ENCODE data around the gene VHLL.

The VHLL gene

GRCh38 chr1:156268336-156268735, 30.8 kb downstream of the VHLL start:
- no peak for TF ChIP-seq CTCF (IDR thresholded peaks at IDR 0.05; ENCODE audit: insufficient read depth, low read length, missing control alignments)
- no peak overlapping the region for H3K4me3 ChIP-seq (ENCODE audit: low read depth, low read length)
- no peak for DNase-seq (ENCODE audit: low read depth, low spot score)
- POLR2A ChIA-PET = interaction anchor here (0.9 kb wide), 1 partner anchor 14 kb away, joined by 3 read pairs; the partner anchor contains the start of gene SMG5
- CTCF ChIA-PET = no interaction called here

GRCh38 chr1:156266051-156266450, 33.1 kb downstream of the VHLL start:
- ChIA-PET POLR2A (no interaction called here), CTCF (no interaction called here)
- no peak overlapping the region for H3K4me3 ChIP-seq (ENCODE audit: low read depth, low read length)
- TF ChIP-seq CTCF (IDR thresholded peaks at IDR 0.05; ENCODE audit: insufficient read depth, low read length, missing control alignments) = no peak
- DNase-seq (ENCODE audit: low read depth, low spot score) = no peak

GRCh38 chr1:156263288-156263655, 35.8 kb downstream of the VHLL start:
- ChIA-PET POLR2A (interaction anchor here (1.0 kb wide), 1 partner anchor 17 kb away, joined by 3 read pairs; no protein-coding TSS in a partner anchor), CTCF (interaction anchor here (1.0 to 2.9 kb wide), 7 partner anchors 8 to 173 kb away, joined by 3 to 9 read pairs (median 4); partner anchors contain the start of gene SMG5)
- DNase-seq (ENCODE audit: low read depth, low spot score) = no peak
- H3K4me3 ChIP-seq (ENCODE audit: low read depth, low read length) = no peak overlapping the region
- no peak for TF ChIP-seq CTCF (IDR thresholded peaks at IDR 0.05; ENCODE audit: insufficient read depth, low read length, missing control alignments)

GRCh38 chr1:156262461-156263287, 36.4 kb downstream of the VHLL start:
- no peak overlapping the region for H3K4me3 ChIP-seq (ENCODE audit: low read depth, low read length)
- peak; percentile 46 for DNase-seq (ENCODE audit: low read depth, low spot score)
- CTCF ChIA-PET = interaction anchor here (1.0 to 2.9 kb wide), 7 partner anchors 9 to 172 kb away, joined by 3 to 9 read pairs (median 6); no protein-coding TSS in a partner anchor
- TF ChIP-seq CTCF (IDR thresholded peaks at IDR 0.05; ENCODE audit: insufficient read depth, low read length, missing control alignments) = no peak
- POLR2A ChIA-PET = interaction anchor here (1.0 kb wide), 1 partner anchor 17 kb away, joined by 3 read pairs; no protein-coding TSS in a partner anchor

- CTCF ChIA-PET = interaction anchor here (1.0 to 2.9 kb wide), 5 partner anchors 11 to 171 kb away, joined by 3 to 9 read pairs (median 3); no protein-coding TSS in a partner anchor
- DNase-seq (ENCODE audit: low read depth, low spot score) = no peak
- H3K4me3 ChIP-seq (ENCODE audit: low read depth, low read length) = no peak overlapping the region
- POLR2A ChIA-PET = interaction anchor here (1.1 to 1.4 kb wide), 2 partner anchors 10 to 18 kb away, joined by 3 read pairs; no protein-coding TSS in a partner anchor
- no peak for TF ChIP-seq CTCF (IDR thresholded peaks at IDR 0.05; ENCODE audit: insufficient read depth, low read length, missing control alignments)
Observed at GRCh38 chr1:156260896-156261295, 38.2 kb downstream of the VHLL start.

- POLR2A ChIA-PET = interaction anchor here (1.4 kb wide), 1 partner anchor 9 kb away, joined by 3 read pairs; no protein-coding TSS in a partner anchor
- no peak overlapping the region for H3K4me3 ChIP-seq (ENCODE audit: low read depth, low read length)
- TF ChIP-seq CTCF (IDR thresholded peaks at IDR 0.05; ENCODE audit: insufficient read depth, low read length, missing control alignments) = no peak
- DNase-seq (ENCODE audit: low read depth, low spot score) = no peak
- CTCF ChIA-PET = interaction anchor here (0.8 to 2.6 kb wide), 4 partner anchors 13 to 170 kb away, joined by 3 to 9 read pairs (median 3); no protein-coding TSS in a partner anchor
Observed at GRCh38 chr1:156259805-156260204, 39.3 kb downstream of the VHLL start.

Data from AG04449 (cell line).